Pancreas (tissue), 10 donors: ENCODE measurements around the gene IRAG1. TPM values are rescaled to one million over a fixed set of nuclear protein-coding genes. Genes with fewer than 3 reads are reported as not detected.

Experiments
- ATAC-seq, 4 donors: fragments of 200-7000 bp; cut with Tn5 transposase; one replicate each; pipeline versions ENCODE4 v1.8.0 to v1.9.1; 2020; ENCODE audit warnings: mild to moderate bottlenecking in 4 of 4, moderate library complexity in 4 of 4
- DNase-seq, 6 donors: peaks; one replicate each; pipeline ENCODE4 v3.0.0-alpha.2; 2020
- FAIRE-seq: peaks from 2 replicates; lab custom pipeline; 2012; peaks lifted over from hg19 to GRCh38; lab: Jason Lieb, UNC
- H3K27ac ChIP-seq, 4 donors: fragments of 200-600 bp; sonication (generic); 1 replicate in 3 of 4; 2 replicates in 1 of 4; pipeline versions ENCODE4 v1.5.0 to v1.8.0; 2020
- H3K27me3 ChIP-seq, 4 donors: fragments of 200-600 bp; one replicate each; pipeline ENCODE4 v1.8.0; 2021
- H3K36me3 ChIP-seq, 3 donors: fragments of 200-600 bp; sonication (generic) in 1 of 3; one replicate each; pipeline versions ENCODE4 v1.5.0 to v1.8.0; 2020 to 2021
- H3K4me1 ChIP-seq, 3 donors: fragments of 200-600 bp; one replicate each; pipeline ENCODE4 v1.8.0; 2021
- H3K4me3 ChIP-seq, 4 donors: fragments of 200-600 bp; sonication (generic) in 2 of 4; one replicate each; pipeline versions ENCODE4 v1.5.0 to v1.8.0; 2020 to 2021
- H3K9me3 ChIP-seq, 4 donors: fragments of 200-600 bp; one replicate each; pipeline ENCODE4 v1.8.0; 2021
- CTCF ChIP-seq, 4 donors: fragments of 200-600 bp; sonication (generic) in 3 of 4; IDR thresholded peaks; one replicate each; pipeline versions ENCODE4 v1.5.0 to v1.8.0; 2021; ENCODE audit warnings: antibody characterized with exemption in 4 of 4
- WGBS, 2 donors: extraction: QIAGEN DNeasy Blood & Tissue Kit; methylation state at CpG; one replicate each; pipeline ENCODE4 v1.1.7; 2013; 5-methylcytosine and 5-hydroxymethylcytosine counted together
- intact Hi-C, 3 donors: fragments of 100-400 bp; cut with DNase I; formaldehyde crosslinking; loops; one replicate each; pipeline versions ENCODE4 v1.11.1 to v1.14.2; 2022
- polyA plus RNA-seq, 2 donors: library from polyadenylated mRNA; stranded (reverse); fragments of 200-250 nt; gene quantifications; one replicate each; pipeline ENCODE4 v1.2.3, GENCODE V29; 2013
- total RNA-seq, 6 donors: library from RNA; stranded (reverse); fragmentation: NEBNext Ultra II Directional in 4 of 6; extraction: Animal tissue kit (Norgen Biotek cat#: 25700) in 4 of 6; gene quantifications; one replicate each; pipeline versions ENCODE4 v1.2.1 to v1.2.4, GENCODE V29; 2021 to 2023
- donor health status: healthy with polysubstance abuse.
- donor health status: DM: no; HTN: no; CAD: no; lungs with moderate emphysema.
- donor health status: DM: no; HTN: no; CAD: no.
- donor health status: control.
- donor health status: control.
- donor health status: Bipolar disorder and iron deficiency.
- donor health status: DM: yes; HTN: yes; CAD: no.
- donor health status: DM: no; HTN: no; CAD: no.
- donor health status: DM: no; HTN: no; CAD: no.
- donor health status: DM: yes; HTN: yes; CAD: no.

The IRAG1 gene
- total and polyA plus RNA-seq, 8 donors = 0.59 to 5.7 (median 2.0) TPM

GRCh38 chr11:10727146-10727851 is 33.7 kb upstream of the IRAG1 start:
- Histone ChIP-seq H3K4me3 (no peak overlapping the region), H3K4me1 (no peaks in the 10 kb centered on the region), H3K36me3 (no peaks in the 10 kb centered on the region), H3K9me3 (no peaks in the 10 kb centered on the region), H3K27me3 (no peaks in the 10 kb centered on the region), H3K27ac (no peak overlapping the region)
- ATAC-seq (no peak), DNase-seq (no peak), FAIRE-seq (no peak)
- TF ChIP-seq CTCF (IDR thresholded peaks at IDR 0.05) = no peak
- WGBS, 2 donors = 64 to 70% methylated on average over 4 of the region's 4 CpGs
- intact Hi-C loops = no loop called here

- H3K4me1 ChIP-seq = no peaks in the 10 kb centered on the region
- FAIRE-seq (no peak), DNase-seq (no peak), ATAC-seq (no peak)
- no peaks in the 10 kb centered on the region for H3K9me3 ChIP-seq
- no peak for TF ChIP-seq CTCF (IDR thresholded peaks at IDR 0.05)
- H3K36me3 ChIP-seq = no peaks in the 10 kb centered on the region
- no peaks in the 10 kb centered on the region for H3K27me3 ChIP-seq
- intact Hi-C loops = no loop called here
- H3K27ac ChIP-seq = no peak overlapping the region
- no peak overlapping the region for H3K4me3 ChIP-seq
Measured at GRCh38 chr11:10725907-10726253, 32.3 kb upstream of the IRAG1 start.

GRCh38 chr11:10725114-10725906 is 31.8 kb upstream of the IRAG1 start:
- Histone ChIP-seq H3K27ac (no peak overlapping the region), H3K9me3 (no peaks in the 10 kb centered on the region), H3K4me1 (no peaks in the 10 kb centered on the region), H3K36me3 (no peaks in the 10 kb centered on the region), H3K27me3 (no peaks in the 10 kb centered on the region), H3K4me3 (no peak overlapping the region)
- FAIRE-seq = no peak
- intact Hi-C loops = no loop called here
- WGBS, 2 donors = 81 to 87% methylated on average over 9 of the region's 9 CpGs
- no peak for DNase-seq
- peak in 2 of 4 donors; percentile 70 for ATAC-seq
- no peak for TF ChIP-seq CTCF (IDR thresholded peaks at IDR 0.05)

- 67 to 81% methylated on average over 4 of the region's 4 CpGs for WGBS, 2 donors
- DNase-seq (no peak), ATAC-seq (no peak), FAIRE-seq (no peak)
- H3K4me1 ChIP-seq = no peaks in the 10 kb centered on the region
- no peaks in the 10 kb centered on the region for H3K9me3 ChIP-seq
- no peak overlapping the region for H3K4me3 ChIP-seq
- no peaks in the 10 kb centered on the region for H3K27me3 ChIP-seq
- no peak overlapping the region for H3K27ac ChIP-seq
- H3K36me3 ChIP-seq = no peaks in the 10 kb centered on the region
- intact Hi-C loops = no loop called here
- no peak for TF ChIP-seq CTCF (IDR thresholded peaks at IDR 0.05)
Measured at GRCh38 chr11:10722307-10722706, 28.8 kb upstream of the IRAG1 start.

- no peaks in the 10 kb centered on the region for H3K27me3 ChIP-seq
- no peak for TF ChIP-seq CTCF (IDR thresholded peaks at IDR 0.05)
- DNase-seq (no peak), FAIRE-seq (no peak), ATAC-seq (no peak)
- no peak overlapping the region for H3K4me3 ChIP-seq
- WGBS, 2 donors = 78 to 88% methylated on average over 2 of the region's 2 CpGs
- H3K9me3 ChIP-seq = no peaks in the 10 kb centered on the region
- no peaks in the 10 kb centered on the region for H3K36me3 ChIP-seq
- intact Hi-C loops = no loop called here
- H3K27ac ChIP-seq = no peak overlapping the region
- H3K4me1 ChIP-seq = no peaks in the 10 kb centered on the region
Measured at GRCh38 chr11:10720881-10721376, 27.4 kb upstream of the IRAG1 start.
